GM19395 (cell line): ENCODE results near the gene TDO2.
"Not testable (repeated sequence)": the region's sequence is repeated elsewhere in the genome, so short reads cannot be mapped to it uniquely, and the experiment has no call there.

ENCODE experiments used
- ATAC-seq: cut with Tn5 transposase; IDR thresholded peaks from one replicate; pipeline ENCODE4 v1.9.1; 2021; ENCODE audit warnings: mild to moderate bottlenecking, moderate library complexity; ENCODE audit not compliant: unreplicated experiment

TDO2 gene

GRCh38 chr4:155906554-155907247 is 3.2 kb downstream of the TDO2 start:
- ATAC-seq: no peak

GRCh38 chr4:155907556-155907955 is 4.1 kb downstream of the TDO2 start:
- no peak for ATAC-seq

GRCh38 chr4:155908187-155909139 is 5.0 kb downstream of the TDO2 start:
- ATAC-seq: peak; percentile 87

- no peak for ATAC-seq
These were observed 6.2 kb downstream of the TDO2 start for GRCh38 chr4:155909615-155910226.

- no peak for ATAC-seq
These were observed 8.4 kb downstream of the TDO2 start for GRCh38 chr4:155911905-155912304.

GRCh38 chr4:155914782-155915181 is 11.3 kb downstream of the TDO2 start:
- no peak for ATAC-seq

GRCh38 chr4:155921597-155921996 is 18.1 kb downstream of the TDO2 start:
- no peak for ATAC-seq

GRCh38 chr4:155924637-155925036 is 21.1 kb downstream of the TDO2 start:
- ATAC-seq: no peak

GRCh38 chr4:155929833-155930232 is 26.3 kb downstream of the TDO2 start:
- no peak for ATAC-seq

GRCh38 chr4:155930330-155930729 is 26.8 kb downstream of the TDO2 start:
- no peak for ATAC-seq

GRCh38 chr4:155931634-155932033 is 28.1 kb downstream of the TDO2 start:
- ATAC-seq: no peak

GRCh38 chr4:155934634-155935033 is 31.1 kb downstream of the TDO2 start:
- ATAC-seq: not testable (repeated sequence)

- ATAC-seq: no peak
These were observed 32.0 kb downstream of the TDO2 start for GRCh38 chr4:155935389-155935986.

- ATAC-seq: no peak
These were observed 37.7 kb downstream of the TDO2 start for GRCh38 chr4:155941085-155941790.

GRCh38 chr4:155941820-155942219 is 38.3 kb downstream of the TDO2 start:
- ATAC-seq: no peak

GRCh38 chr4:155943605-155944291 is 40.3 kb downstream of the TDO2 start:
- ATAC-seq: no peak

- ATAC-seq: no peak
These were observed 41.0 kb downstream of the TDO2 start for GRCh38 chr4:155944516-155944915.

GRCh38 chr4:155946486-155946885 is 43.0 kb downstream of the TDO2 start:
- no peak for ATAC-seq

- ATAC-seq: no peak
These were observed 45.0 kb downstream of the TDO2 start for GRCh38 chr4:155948541-155948940.

- no peak for ATAC-seq
These were observed 47.0 kb downstream of the TDO2 start for GRCh38 chr4:155950461-155950860.
